Ovary (tissue), 9 donors: ENCODE data around the gene HSPA12B. TPM values are rescaled to one million over a fixed set of nuclear protein-coding genes. Genes with fewer than 3 reads are reported as not detected.

Experiments used
- DNase-seq, 5 donors: peaks; one replicate each; pipeline ENCODE4 v3.0.0-alpha.2; 2019 to 2020
- H3K27ac ChIP-seq, 2 donors: fragments of 200-600 bp; one replicate each; pipeline versions ENCODE4 v1.5.1 to v1.8.0; 2019 to 2022
- H3K27me3 ChIP-seq: fragments of 200-600 bp; one replicate; pipeline ENCODE4 v1.8.0; 2022
- H3K36me3 ChIP-seq: fragments of 200-600 bp; sonication (generic); one replicate; pipeline ENCODE4 v1.5.1; 2019
- H3K4me1 ChIP-seq: one replicate; pipeline ENCODE4 v1.8.1; 2013; ENCODE audit warnings: mild to moderate bottlenecking, moderate library complexity; ENCODE audit not compliant: insufficient read depth
- H3K4me3 ChIP-seq: fragments of 200-600 bp; sonication (generic); one replicate; pipeline ENCODE4 v1.5.1; 2017
- H3K9me3 ChIP-seq, 2 donors: fragments of 200-600 bp in 1 of 2; sonication (generic) in 1 of 2; one replicate each; pipeline versions ENCODE4 v1.5.1 to v1.8.1; 2013 to 2019; ENCODE audit warnings: mild to moderate bottlenecking in 1 of 2, moderate library complexity in 1 of 2
- CTCF ChIP-seq, 3 donors: fragments of 450-650 bp in 2 of 3; fragments of 200-600 bp in 1 of 3; IDR thresholded peaks; one replicate each; pipeline versions ENCODE4 v1.5.1 to v1.8.0; 2016 to 2022; ENCODE audit warnings: antibody characterized with exemption in 3 of 3, mild to moderate bottlenecking in 1 of 3
- EP300 ChIP-seq: sonication (generic); formaldehyde crosslinking; IDR thresholded peaks from one replicate; pipeline ENCODE4 v1.6.1; 2017; ENCODE audit warnings: antibody characterized with exemption
- POLR2A ChIP-seq: fragments of 450-650 bp; IDR thresholded peaks from one replicate; pipeline ENCODE4 v1.6.1; 2017; ENCODE audit warnings: antibody characterized with exemption, mild to moderate bottlenecking, moderate library complexity
- WGBS, 3 donors: extraction: QIAGEN DNeasy Blood & Tissue Kit in 1 of 3; methylation state at CpG; one replicate each; pipeline versions ENCODE4 v1.1.5 to v1.1.7; 2013 to 2017; 5-methylcytosine and 5-hydroxymethylcytosine counted together
- intact Hi-C, 4 donors: fragments of 100-400 bp; cut with DNase I; formaldehyde crosslinking; loops; one replicate each; pipeline versions ENCODE4 v1.11.0 to v1.15.1; 2022 to 2023
- polyA plus RNA-seq, 2 donors: library from polyadenylated mRNA; stranded (reverse); fragments of 200-250 nt in 1 of 2; fragments of 350-450 nt in 1 of 2; fragmentation: Illumina TruSeq in 1 of 2; extraction: RNeasy Lipid Tissue Mini Kit (QIAGEN cat#74804) in 1 of 2; gene quantifications; one replicate each; pipeline ENCODE4 v1.2.3, GENCODE V29; 2013 to 2014
- total RNA-seq, 7 donors: library from RNA; depleted of rRNA in 2 of 7; stranded (reverse); fragments of >200 nt in 2 of 7; fragmentation: NEBNext Ultra II Directional in 3 of 7; extraction: Animal tissue kit (Norgen Biotek cat#: 25700) in 3 of 7; gene quantifications; one replicate each; pipeline versions ENCODE4 v1.1.0 to v1.2.4, GENCODE V29; 2016 to 2023
- donor health status: DM: no; HTN: no; CAD: no; lungs with moderate emphysema.
- donor health status: DM: no; HTN: no; CAD: no.
- donor health status: Bipolar disorder and iron deficiency.
- donor health status: DM: yes; HTN: yes; CAD: no.
- donor health status: DM: no; HTN: no; CAD: no.
- donor health status: DM: yes; HTN: yes; CAD: no.

The HSPA12B gene
- total and polyA plus RNA-seq, 9 donors: 4.6 to 22.8 (median 7.4) TPM

GRCh38 chr20:3758566-3758965 lies 26.1 kb downstream of the HSPA12B start:
- intact Hi-C loops: no loop called here
- H3K4me1 ChIP-seq: peaks cover 14% of the 10 kb centered on the region
- no peaks in the 10 kb centered on the region for H3K36me3 ChIP-seq
- H3K4me3 ChIP-seq: no peak overlapping the region
- H3K27ac ChIP-seq: no peak overlapping the region
- no peaks in the 10 kb centered on the region for H3K9me3 ChIP-seq
- TF ChIP-seq CTCF (IDR thresholded peaks at IDR 0.05) (no peak), EP300 (no peak), POLR2A (no peak)
- DNase-seq: no peak
- 66 to 76% (median 69%) methylated on average over 10 to 11 of the region's 11 CpGs for WGBS, 3 donors
- H3K27me3 ChIP-seq: no peaks in the 10 kb centered on the region

- TF ChIP-seq CTCF (IDR thresholded peaks at IDR 0.05) (no peak), POLR2A (no peak), EP300 (no peak)
- Histone ChIP-seq H3K4me3 (no peak overlapping the region), H3K9me3 (no peaks in the 10 kb centered on the region), H3K27me3 (no peaks in the 10 kb centered on the region), H3K27ac (no peak overlapping the region), H3K4me1 (peaks cover 21% of the 10 kb centered on the region), H3K36me3 (no peaks in the 10 kb centered on the region)
- DNase-seq: no peak
- intact Hi-C loops: no loop called here
- WGBS, 3 donors: 57 to 67% (median 59%) methylated on average over 11 of the region's 11 CpGs
These were observed 26.9 kb downstream of the HSPA12B start for GRCh38 chr20:3759316-3759823.

GRCh38 chr20:3759884-3760283 lies 27.4 kb downstream of the HSPA12B start:
- H3K4me1 ChIP-seq: peaks cover 23% of the 10 kb centered on the region
- no peak overlapping the region for H3K27ac ChIP-seq

GRCh38 chr20:3760655-3761348 lies 28.3 kb downstream of the HSPA12B start:
- Histone ChIP-seq H3K36me3 (no peaks in the 10 kb centered on the region), H3K4me1 (peaks cover 25% of the 10 kb centered on the region)

More at GRCh38 chr20:3759884-3760283, 27.4 kb downstream of the HSPA12B start:
- intact Hi-C loops: loop anchor here in 1 of 4 donors (10.0 kb wide), 1 partner anchor 75 kb away; the partner anchor contains the start of gene ADAM33
- WGBS, 3 donors: 71 to 85% (median 77%) methylated on average over 11 of the region's 11 CpGs
- Histone ChIP-seq H3K27me3 (no peaks in the 10 kb centered on the region), H3K9me3 (no peaks in the 10 kb centered on the region), H3K36me3 (no peaks in the 10 kb centered on the region), H3K4me3 (no peak overlapping the region)
- no peak for DNase-seq
- TF ChIP-seq CTCF (IDR thresholded peaks at IDR 0.05) (no peak), POLR2A (no peak), EP300 (no peak)

More at GRCh38 chr20:3760655-3761348, 28.3 kb downstream of the HSPA12B start:
- no peak overlapping the region for H3K4me3 ChIP-seq
- H3K9me3 ChIP-seq: no peaks in the 10 kb centered on the region
- intact Hi-C loops: loop anchor here in 1 of 4 donors (10.0 kb wide), 1 partner anchor 76 kb away; the partner anchor contains the start of gene ADAM33
- no peak overlapping the region for H3K27ac ChIP-seq
- H3K27me3 ChIP-seq: no peaks in the 10 kb centered on the region
- no peak for DNase-seq
- 71 to 77% (median 75%) methylated on average over 10 of the region's 10 CpGs for whole genome bisulfite sequencing, 3 donors
- no peak for TF ChIP-seq CTCF (IDR thresholded peaks at IDR 0.05)
- no peak for TF ChIP-seq POLR2A
- no peak for TF ChIP-seq EP300
